Measurements from ENCODE around the gene CA11.

Gene CA11

GRCh38 chr19:48596237-48596636 lies 49.8 kb downstream of the CA11 start:
- TF ChIP-seq POU2F2 (IDR thresholded peaks at IDR 0.05; ENCODE audit: low read depth, low read length) (no peak), TAF1 (IDR thresholded peaks at IDR 0.05; ENCODE audit: low read depth, low read length) (no peak), POLR2A (IDR thresholded peaks at IDR 0.05; ENCODE audit: low read depth, low read length) (no peak), PAX5 (IDR thresholded peaks at IDR 0.05; ENCODE audit: insufficient read depth, low read length, severe bottlenecking) (no peak), SPI1 (IDR thresholded peaks at IDR 0.05; ENCODE audit: low read depth, low read length) (no peak), POLR2AphosphoS5 (IDR thresholded peaks at IDR 0.05; ENCODE audit: low read depth, low read length) (no peak)
- DNase-seq (ENCODE audit: insufficient read length, low spot score) = no peak
- FAIRE-seq = no peak

- no peak for TF ChIP-seq PAX5 (IDR thresholded peaks at IDR 0.05; ENCODE audit: insufficient read depth, low read length, severe bottlenecking)
- TF ChIP-seq POLR2AphosphoS5 (IDR thresholded peaks at IDR 0.05; ENCODE audit: low read depth, low read length) = no peak
- no peak for TF ChIP-seq TAF1 (IDR thresholded peaks at IDR 0.05; ENCODE audit: low read depth, low read length)
- no peak for TF ChIP-seq POLR2A (IDR thresholded peaks at IDR 0.05; ENCODE audit: low read depth, low read length)
- TF ChIP-seq POU2F2 (IDR thresholded peaks at IDR 0.05; ENCODE audit: low read depth, low read length) = no peak
- TF ChIP-seq SPI1 (IDR thresholded peaks at IDR 0.05; ENCODE audit: low read depth, low read length) = no peak
- FAIRE-seq = no peak
- DNase-seq (ENCODE audit: insufficient read length, low spot score) = no peak
Observed at GRCh38 chr19:48595833-48596232, 50.2 kb downstream of the CA11 start.

- no peak for TF ChIP-seq PAX5 (IDR thresholded peaks at IDR 0.05; ENCODE audit: insufficient read depth, low read length, severe bottlenecking)
- TF ChIP-seq POLR2AphosphoS5 (IDR thresholded peaks at IDR 0.05; ENCODE audit: low read depth, low read length) = no peak
- no peak for TF ChIP-seq SPI1 (IDR thresholded peaks at IDR 0.05; ENCODE audit: low read depth, low read length)
- TF ChIP-seq POU2F2 (IDR thresholded peaks at IDR 0.05; ENCODE audit: low read depth, low read length) = no peak
- TF ChIP-seq TAF1 (IDR thresholded peaks at IDR 0.05; ENCODE audit: low read depth, low read length) = no peak
- DNase-seq (ENCODE audit: insufficient read length, low spot score) = no peak
- FAIRE-seq = no peak
Observed at GRCh38 chr19:48595171-48595570, 50.8 kb downstream of the CA11 start.

GRCh38 chr19:48591021-48591420 lies 55.0 kb downstream of the CA11 start:
- FAIRE-seq (no peak), DNase-seq (ENCODE audit: insufficient read length, low spot score) (no peak)
- TF ChIP-seq PAX5 (IDR thresholded peaks at IDR 0.05; ENCODE audit: insufficient read depth, low read length, severe bottlenecking) (no peak), SPI1 (IDR thresholded peaks at IDR 0.05; ENCODE audit: low read depth, low read length) (no peak)

GRCh38 chr19:48588670-48589401 lies 57.2 kb downstream of the CA11 start:
- FAIRE-seq = peak; percentile 78
- peak; percentile 90 for DNase-seq (ENCODE audit: insufficient read length, low spot score)
- no peak for TF ChIP-seq PAX5 (IDR thresholded peaks at IDR 0.05; ENCODE audit: insufficient read depth, low read length, severe bottlenecking)
- no peak for TF ChIP-seq POU2F2 (IDR thresholded peaks at IDR 0.05; ENCODE audit: low read depth, low read length)
- no peak for TF ChIP-seq POLR2AphosphoS5 (IDR thresholded peaks at IDR 0.05; ENCODE audit: low read depth, low read length)
- no peak for TF ChIP-seq SPI1 (IDR thresholded peaks at IDR 0.05; ENCODE audit: low read depth, low read length)
- no peak for TF ChIP-seq TAF1 (IDR thresholded peaks at IDR 0.05; ENCODE audit: low read depth, low read length)
- TF ChIP-seq POLR2A (IDR thresholded peaks at IDR 0.05; ENCODE audit: low read depth, low read length) = no peak

All from GM12891 (cell line).